Stimulated activated CD8-positive, alpha-beta memory T cell treated with anti-CD3 and anti-CD28 coated beads, Interleukin-4, amount 100 ng/mL, for 48 hours (primary cell): ENCODE measurements around the gene DNAH12.
"Not testable (repeated sequence)": the region's sequence is repeated elsewhere in the genome, so short reads cannot be mapped to it uniquely, and the experiment has no call there.

ENCODE experiments used
- DNase-seq: peaks from one replicate; pipeline ENCODE4 v3.0.0-alpha.2; 2020

The DNAH12 gene

GRCh38 chr3:57518276-57518915, 25.7 kb downstream of the DNAH12 start:
- DNase-seq, result no peak

GRCh38 chr3:57512166-57512565, 32.0 kb downstream of the DNAH12 start:
- DNase-seq, result no peak

- no peak for DNase-seq
Measured at GRCh38 chr3:57505901-57506300, 38.2 kb downstream of the DNAH12 start.

- no peak for DNase-seq
Measured at GRCh38 chr3:57500506-57500905, 43.6 kb downstream of the DNAH12 start.

DNA sequence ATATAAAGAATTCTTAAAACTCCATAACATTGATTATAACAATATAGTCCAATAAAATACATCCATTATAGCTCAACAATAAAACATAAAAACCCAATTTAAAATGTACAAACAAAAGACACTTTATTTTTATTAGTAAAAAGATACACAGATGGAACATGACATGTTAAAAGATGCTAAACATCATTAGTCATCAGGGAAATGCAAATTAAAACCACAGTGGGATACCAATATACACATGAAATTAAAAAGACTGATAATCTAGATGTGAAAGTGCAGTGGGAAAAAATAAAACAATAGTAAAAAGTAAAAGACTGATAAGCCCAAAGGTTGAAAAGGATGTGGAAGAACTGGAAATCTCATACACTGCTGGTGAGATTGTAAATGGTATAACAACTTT, 46.2 kb downstream of the DNAH12 start:
- no peak for DNase-seq

- DNase-seq, result no peak
Measured at GRCh38 chr3:57484563-57484962, 59.6 kb downstream of the DNAH12 start.

DNA sequence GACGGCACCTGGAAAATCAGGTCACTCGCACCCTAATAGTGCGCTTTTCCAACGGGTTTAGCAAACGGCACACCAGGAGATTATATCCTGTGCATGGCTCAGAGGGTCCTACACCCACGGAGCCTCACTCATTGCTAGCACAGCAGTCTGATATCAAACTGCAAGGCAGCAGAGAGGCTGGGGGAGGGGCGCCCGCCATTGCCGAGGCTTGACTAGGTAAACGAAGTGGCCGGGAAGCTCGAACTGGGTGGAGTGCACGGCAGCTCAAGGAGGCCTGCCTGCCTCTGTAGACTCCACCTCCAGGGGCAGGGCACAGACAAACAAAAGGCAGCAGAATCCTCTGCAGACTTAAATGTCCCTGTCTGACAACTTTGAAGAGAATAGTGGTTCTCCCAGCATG, 67.0 kb downstream of the DNAH12 start:
- DNase-seq, result not testable (repeated sequence)

DNA sequence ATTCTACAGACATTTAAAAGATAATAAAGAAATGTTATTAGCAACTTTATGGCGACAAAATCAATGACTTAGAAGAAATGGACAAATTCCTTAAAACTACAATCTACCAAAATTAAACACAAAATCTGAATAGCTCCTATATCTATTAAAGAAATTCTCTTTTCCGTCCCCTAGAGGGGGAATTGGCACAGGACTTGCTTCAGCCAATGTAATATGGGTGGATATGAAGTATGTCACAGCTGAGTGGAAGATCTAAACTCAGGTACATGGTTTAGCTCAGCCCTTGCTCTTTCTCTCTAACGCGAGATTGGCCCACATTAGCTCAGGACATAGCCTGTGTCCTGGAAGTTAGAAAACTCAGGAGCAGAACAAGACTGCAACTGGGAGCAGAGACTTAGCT, 79.3 kb downstream of the DNAH12 start:
- no peak for DNase-seq

DNA sequence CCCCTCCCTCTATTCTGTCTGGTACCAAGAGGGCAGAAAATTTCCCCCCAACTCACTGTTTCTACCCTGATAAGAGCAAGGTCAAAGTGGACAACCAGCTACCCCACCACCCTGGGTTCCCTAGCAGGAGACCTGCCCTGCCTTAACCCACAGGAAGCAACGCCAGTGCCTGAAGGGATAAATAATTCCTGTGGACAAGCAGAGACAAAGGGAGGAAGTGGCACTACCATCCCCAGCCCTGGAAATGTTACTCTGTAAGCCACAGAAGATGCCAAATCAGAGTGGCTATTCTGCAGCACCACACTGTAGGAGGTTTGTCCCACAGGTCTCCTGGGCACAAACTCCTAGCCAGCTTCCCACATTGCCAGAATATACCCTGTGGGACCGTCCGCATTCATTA, 80.1 kb downstream of the DNAH12 start:
- no peak for DNase-seq

GRCh38 chr3:57451150-57451846, 92.8 kb downstream of the DNAH12 start:
- DNase-seq, result no peak

GRCh38 chr3:57449276-57449847, 94.8 kb downstream of the DNAH12 start:
- DNase-seq, result not testable (repeated sequence)

GRCh38 chr3:57448489-57448888, 95.7 kb downstream of the DNAH12 start:
- DNase-seq, result not testable (repeated sequence)

DNA sequence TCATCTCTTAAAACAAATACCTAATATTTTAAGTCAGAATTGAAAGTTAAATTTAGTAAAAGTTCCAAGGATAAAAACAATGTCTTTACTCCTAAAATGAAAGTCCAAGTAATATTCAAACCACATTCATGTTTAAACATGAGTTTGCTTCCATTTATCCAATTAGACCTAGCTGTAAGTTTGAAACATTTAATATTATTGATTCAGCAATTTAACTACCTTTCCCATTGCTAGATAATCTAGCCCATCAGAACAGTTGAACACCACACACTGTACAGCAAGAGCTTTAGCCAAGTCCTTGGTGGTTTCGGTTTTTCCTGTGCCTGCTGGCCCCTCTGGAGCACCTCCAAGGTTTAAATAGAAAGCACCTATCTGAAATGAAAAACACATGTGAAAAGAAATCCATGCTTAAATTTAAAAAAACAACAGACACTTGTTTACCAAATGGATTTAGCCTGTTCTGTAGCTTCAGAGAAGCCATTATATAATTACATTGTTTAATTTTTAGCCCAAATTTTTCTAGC, 97.8 kb downstream of the DNAH12 start:
- no peak for DNase-seq

DNA sequence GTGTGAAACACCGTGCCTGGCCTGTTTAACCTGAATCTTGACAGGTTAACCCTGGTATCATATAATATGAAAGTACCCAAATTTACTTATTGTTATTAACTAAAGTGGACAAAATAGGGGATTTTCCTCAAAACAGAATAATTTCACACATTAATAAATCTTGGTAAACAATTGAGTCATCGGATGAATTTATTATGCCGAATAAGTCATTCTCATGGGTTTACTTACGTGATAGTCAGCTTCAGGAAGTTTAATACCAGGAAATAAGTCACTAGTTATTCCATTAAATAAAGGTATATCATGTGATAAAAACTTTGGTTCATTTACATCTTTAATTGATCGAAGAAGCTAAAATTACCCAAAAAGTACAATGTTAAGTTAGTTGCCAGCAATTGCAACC, 99.7 kb downstream of the DNAH12 start:
- no peak for DNase-seq

DNA sequence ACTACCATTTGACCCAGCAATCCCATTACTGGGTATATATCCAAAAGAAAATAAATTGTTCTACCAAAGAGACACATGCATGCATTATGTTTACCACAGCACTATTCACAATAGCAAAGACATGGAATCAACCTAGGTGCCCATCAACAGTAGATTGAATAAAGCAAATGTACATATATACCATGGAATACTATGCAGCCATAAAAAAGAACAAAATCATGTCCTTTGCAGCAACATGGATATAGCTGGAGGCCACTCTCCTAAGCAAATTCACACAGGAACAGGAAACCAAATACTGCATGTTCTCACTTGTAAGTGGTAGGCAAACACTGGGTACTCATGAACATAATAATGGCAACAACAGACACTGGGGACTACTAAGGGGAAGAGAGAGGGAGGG, 104.0 kb downstream of the DNAH12 start:
- not testable (repeated sequence) for DNase-seq

GRCh38 chr3:57438460-57438859, 105.7 kb downstream of the DNAH12 start:
- peak; percentile 31 for DNase-seq

DNA sequence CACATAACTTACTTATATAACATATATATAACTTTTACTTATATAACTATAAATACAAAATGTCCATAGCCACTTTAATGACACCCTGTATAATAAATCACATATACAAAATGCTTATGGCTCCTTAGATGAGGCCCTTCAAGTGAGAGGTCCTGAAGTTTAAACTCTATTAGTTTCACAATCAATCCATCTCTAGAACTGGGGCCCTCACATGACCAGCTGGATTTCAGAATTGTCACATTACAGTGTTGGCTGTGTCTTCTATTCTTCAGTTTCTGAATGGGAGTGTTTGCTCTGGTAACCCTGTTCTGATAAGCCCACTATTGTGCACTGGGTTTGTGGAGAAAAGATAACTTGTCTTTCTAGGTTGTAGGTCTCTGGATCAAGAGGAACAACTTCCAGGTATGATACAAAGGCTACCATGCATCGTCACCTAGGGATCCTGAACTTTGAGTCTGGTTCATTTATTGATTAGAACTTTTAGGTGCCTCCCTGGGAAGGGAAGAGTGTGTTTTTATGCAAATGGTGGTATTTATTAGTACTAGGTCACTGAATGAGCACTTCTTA, 107.9 kb downstream of the DNAH12 start:
- no peak for DNase-seq

DNA sequence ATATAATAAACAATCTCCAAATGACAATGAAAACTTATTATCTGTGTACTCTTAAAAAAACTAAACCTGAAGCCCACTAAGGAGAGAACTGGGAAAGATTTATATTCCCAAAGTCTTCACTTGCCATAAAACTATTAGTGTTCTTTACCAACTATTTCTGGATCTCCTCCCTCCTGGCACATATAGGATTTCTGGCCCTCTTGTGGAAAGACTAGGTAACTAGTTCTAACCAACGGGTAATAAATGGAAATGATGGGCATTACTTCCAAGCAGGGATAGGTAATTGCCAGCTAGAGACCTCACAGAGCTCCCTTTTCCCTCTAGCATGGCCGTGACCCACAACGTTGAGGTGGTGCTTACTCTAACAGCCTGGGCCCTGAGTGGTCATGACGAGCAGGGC, 110.1 kb downstream of the DNAH12 start:
- DNase-seq, result no peak

GRCh38 chr3:57423335-57423734, 120.8 kb downstream of the DNAH12 start:
- DNase-seq, result no peak

- no peak for DNase-seq
Measured at GRCh38 chr3:57421336-57421735, 122.8 kb downstream of the DNAH12 start.

DNA sequence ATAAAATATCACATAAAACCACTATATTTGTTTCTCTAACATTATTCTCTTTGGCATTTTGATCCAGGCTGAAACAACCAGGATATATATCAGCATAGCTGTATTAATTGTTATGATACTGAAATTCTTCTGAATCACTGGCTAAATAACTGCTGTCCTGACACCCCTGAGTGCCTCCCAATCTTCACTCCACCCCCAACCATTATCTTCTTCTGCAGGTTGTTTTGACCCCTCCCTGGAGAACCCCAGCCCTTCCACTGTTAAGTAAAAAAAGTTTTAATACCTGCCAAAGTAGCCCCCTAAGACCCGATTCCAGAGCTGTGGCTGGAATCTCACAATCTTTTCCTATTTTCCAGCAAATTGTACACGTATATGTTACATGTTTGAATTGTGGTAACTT, 124.1 kb downstream of the DNAH12 start:
- no peak for DNase-seq

GRCh38 chr3:57411715-57412114, 132.4 kb downstream of the DNAH12 start:
- DNase-seq, result no peak

- DNase-seq, result no peak
Measured at GRCh38 chr3:57409471-57409870, 134.7 kb downstream of the DNAH12 start.

DNA sequence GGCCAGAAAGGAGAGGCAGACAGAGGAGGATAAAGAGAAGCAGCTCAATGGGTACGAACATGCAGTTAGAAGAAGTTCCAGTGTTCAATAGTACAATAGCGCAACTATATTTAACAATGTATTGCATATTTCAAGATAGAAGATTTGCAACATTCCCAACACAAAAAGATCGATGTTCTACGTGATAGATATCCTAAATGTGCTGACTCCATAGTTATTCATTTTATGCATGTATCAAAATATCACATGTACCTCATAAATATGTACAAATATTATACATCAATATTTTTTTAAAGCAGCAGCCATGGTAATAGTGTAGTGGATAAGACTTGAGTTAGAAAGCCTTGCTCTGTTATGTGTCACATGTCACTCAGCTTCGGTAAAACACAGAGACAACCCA, 141.5 kb downstream of the DNAH12 start:
- DNase-seq, result no peak
